HFF-Myc (cell line): ENCODE results near the gene TRIM32.

Source experiments
- DNase-seq: peaks from one replicate; pipeline ENCODE4 v3.0.0-alpha.2; 2011; ENCODE audit warnings: low read depth; ENCODE audit errors: extremely low read depth
- H3K4me3 ChIP-seq: replicated peaks from 2 replicates; pipeline ENCODE4 v1.5.1; 2011; ENCODE audit warnings: low read depth, mild to moderate bottlenecking, control low read depth, low read length
- CTCF ChIP-seq: IDR thresholded peaks from 2 replicates; pipeline ENCODE4 v1.5.1; 2012; ENCODE audit warnings: mild to moderate bottlenecking, low read depth, low read length, control low read depth; ENCODE audit errors: missing control alignments

Gene TRIM32

GRCh38 chr9:116741742-116742141 is 54.6 kb downstream of the TRIM32 start:
- no peak for TF ChIP-seq CTCF

GRCh38 chr9:116749176-116749575 is 62.1 kb downstream of the TRIM32 start:
- H3K4me3 ChIP-seq: no peak overlapping the region

More at GRCh38 chr9:116741742-116742141, 54.6 kb downstream of the TRIM32 start:
- DNase-seq: no peak
- no peak overlapping the region for H3K4me3 ChIP-seq

GRCh38 chr9:116749772-116750171 is 62.7 kb downstream of the TRIM32 start:
- DNase-seq: no peak
- no peak for TF ChIP-seq CTCF
- no peak overlapping the region for H3K4me3 ChIP-seq

More at GRCh38 chr9:116749176-116749575, 62.1 kb downstream of the TRIM32 start:
- TF ChIP-seq CTCF: no peak
- DNase-seq: no peak

GRCh38 chr9:116750510-116750909 is 63.4 kb downstream of the TRIM32 start:
- no peak overlapping the region for H3K4me3 ChIP-seq

More at GRCh38 chr9:116750510-116750909, 63.4 kb downstream of the TRIM32 start:
- TF ChIP-seq CTCF: no peak
- no peak for DNase-seq
